ENCODE data around the gene SCYL1. TPM values are rescaled to one million over a fixed set of nuclear protein-coding genes. Genes with fewer than 3 reads are reported as not detected.

SCYL1 gene
- total RNA-seq, 2 donors from 2014 or later, result 62.9 to 67.4 TPM

DNA sequence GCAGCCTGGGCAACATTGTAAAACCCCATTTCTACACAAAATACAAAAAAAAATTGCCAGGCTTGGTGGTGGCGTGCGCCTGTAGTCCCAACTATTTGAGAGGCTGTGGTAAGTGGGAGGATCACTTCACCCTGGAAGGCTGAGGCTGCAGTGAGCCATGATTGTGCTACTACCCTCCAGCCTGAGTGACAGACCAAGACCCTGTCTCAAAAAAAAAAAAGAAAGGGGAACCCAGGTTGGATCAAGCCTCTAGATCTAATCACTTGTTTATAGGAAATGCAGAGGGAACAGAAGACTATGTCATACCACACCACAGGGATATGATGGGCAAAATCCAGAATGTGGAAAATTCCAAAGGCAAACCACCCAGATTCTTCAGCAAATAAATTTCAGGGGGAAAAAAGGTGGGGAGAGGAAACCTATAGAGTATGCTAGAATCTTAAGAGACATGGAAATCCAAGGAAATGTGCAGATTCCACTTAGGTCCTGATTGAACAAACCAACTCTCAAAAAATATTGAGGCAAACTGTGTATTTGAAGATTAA lies 42.5 kb upstream of the SCYL1 start:
- Mint-ChIP-seq H3K36me3 (ENCODE audit: low read depth) (no peaks in the 10 kb centered on the region), H3K27me3 (ENCODE audit: insufficient read depth) (peaks cover 17% of the 10 kb centered on the region), H3K9me3 (no peaks in the 10 kb centered on the region), H3K4me1 (peaks cover 27% of the 10 kb centered on the region), H3K27ac (no peak overlapping the region), H3K4me3 (no peak overlapping the region)
- no peaks in the 10 kb centered on the region for H3K9me3 ChIP-seq (ENCODE audit: control insufficient read depth, low read length)
- H3K36me3 ChIP-seq (ENCODE audit: control insufficient read depth, insufficient read depth, low read length), result no peaks in the 10 kb centered on the region
- H3K27ac ChIP-seq (ENCODE audit: low read depth, low read length), result no peak overlapping the region
- no peak for DNase-seq
- H3K4me3 ChIP-seq (ENCODE audit: low read length), result no peak overlapping the region
- H3K27me3 ChIP-seq (ENCODE audit: control insufficient read depth, insufficient read depth, low read length, poor library complexity, severe bottlenecking), result peaks cover 25% of the 10 kb centered on the region
- no peaks in the 10 kb centered on the region for H3K4me1 ChIP-seq (ENCODE audit: control insufficient read depth, insufficient read depth, low read length)
- H3K9ac ChIP-seq (ENCODE audit: extremely low read depth, low read length, poor library complexity, severe bottlenecking), result no peak overlapping the region
- WGBS, 2 experiments (ENCODE audit: insufficient coverage in 1 of 2, insufficient read length in 1 of 2), result 92 to 100% methylated on average over 2 of the region's 2 CpGs
- TF ChIP-seq, protein P1, sequence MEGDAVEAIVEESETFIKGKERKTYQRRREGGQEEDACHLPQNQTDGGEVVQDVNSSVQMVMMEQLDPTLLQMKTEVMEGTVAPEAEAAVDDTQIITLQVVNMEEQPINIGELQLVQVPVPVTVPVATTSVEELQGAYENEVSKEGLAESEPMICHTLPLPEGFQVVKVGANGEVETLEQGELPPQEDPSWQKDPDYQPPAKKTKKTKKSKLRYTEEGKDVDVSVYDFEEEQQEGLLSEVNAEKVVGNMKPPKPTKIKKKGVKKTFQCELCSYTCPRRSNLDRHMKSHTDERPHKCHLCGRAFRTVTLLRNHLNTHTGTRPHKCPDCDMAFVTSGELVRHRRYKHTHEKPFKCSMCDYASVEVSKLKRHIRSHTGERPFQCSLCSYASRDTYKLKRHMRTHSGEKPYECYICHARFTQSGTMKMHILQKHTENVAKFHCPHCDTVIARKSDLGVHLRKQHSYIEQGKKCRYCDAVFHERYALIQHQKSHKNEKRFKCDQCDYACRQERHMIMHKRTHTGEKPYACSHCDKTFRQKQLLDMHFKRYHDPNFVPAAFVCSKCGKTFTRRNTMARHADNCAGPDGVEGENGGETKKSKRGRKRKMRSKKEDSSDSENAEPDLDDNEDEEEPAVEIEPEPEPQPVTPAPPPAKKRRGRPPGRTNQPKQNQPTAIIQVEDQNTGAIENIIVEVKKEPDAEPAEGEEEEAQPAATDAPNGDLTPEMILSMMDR (conservative IDR thresholded peaks at IDR 0.05), result no peak

DNA sequence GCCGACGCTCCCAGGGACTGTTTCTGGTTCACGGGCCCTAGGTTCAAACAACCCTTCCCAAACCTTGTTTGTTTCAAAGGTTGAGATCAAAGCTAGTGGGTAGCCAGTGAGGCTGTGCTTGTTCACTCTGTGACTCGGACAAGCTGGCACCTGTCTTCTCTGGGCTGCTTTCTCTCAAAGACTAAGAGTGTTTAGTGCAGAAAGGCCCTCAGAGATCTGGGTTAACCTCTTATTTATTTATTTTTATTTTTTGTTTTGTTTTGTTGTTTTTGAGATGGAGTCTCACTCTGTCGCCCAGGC lies 39.0 kb upstream of the SCYL1 start:
- no peaks in the 10 kb centered on the region for H3K9me3 ChIP-seq (ENCODE audit: control insufficient read depth, low read length)
- no peak overlapping the region for H3K4me3 ChIP-seq (ENCODE audit: low read length)
- H3K4me1 Mint-ChIP-seq, result peaks cover 41% of the 10 kb centered on the region
- H3K27me3 ChIP-seq (ENCODE audit: control insufficient read depth, insufficient read depth, low read length, poor library complexity, severe bottlenecking), result peaks cover 25% of the 10 kb centered on the region
- WGBS, 2 experiments (ENCODE audit: insufficient coverage in 1 of 2, insufficient read length in 1 of 2), result 58 to 79% methylated on average over 2 to 5 of the region's 5 CpGs
- peaks cover 17% of the 10 kb centered on the region for H3K27me3 Mint-ChIP-seq (ENCODE audit: insufficient read depth)
- H3K4me3 Mint-ChIP-seq, result no peak overlapping the region
- no peak overlapping the region for H3K9ac ChIP-seq (ENCODE audit: extremely low read depth, low read length, poor library complexity, severe bottlenecking)
- no peaks in the 10 kb centered on the region for H3K36me3 Mint-ChIP-seq (ENCODE audit: low read depth)
- H3K9me3 Mint-ChIP-seq, result no peaks in the 10 kb centered on the region
- peak overlapping the region; percentile 47 for H3K27ac ChIP-seq (ENCODE audit: low read depth, low read length)
- no peak for DNase-seq
- H3K36me3 ChIP-seq (ENCODE audit: control insufficient read depth, insufficient read depth, low read length), result no peaks in the 10 kb centered on the region
- peaks cover 22% of the 10 kb centered on the region for H3K4me1 ChIP-seq (ENCODE audit: control insufficient read depth, insufficient read depth, low read length)
- TF ChIP-seq, protein P1 (conservative IDR thresholded peaks at IDR 0.05), result no peak
- H3K27ac Mint-ChIP-seq, result no peak overlapping the region

DNA sequence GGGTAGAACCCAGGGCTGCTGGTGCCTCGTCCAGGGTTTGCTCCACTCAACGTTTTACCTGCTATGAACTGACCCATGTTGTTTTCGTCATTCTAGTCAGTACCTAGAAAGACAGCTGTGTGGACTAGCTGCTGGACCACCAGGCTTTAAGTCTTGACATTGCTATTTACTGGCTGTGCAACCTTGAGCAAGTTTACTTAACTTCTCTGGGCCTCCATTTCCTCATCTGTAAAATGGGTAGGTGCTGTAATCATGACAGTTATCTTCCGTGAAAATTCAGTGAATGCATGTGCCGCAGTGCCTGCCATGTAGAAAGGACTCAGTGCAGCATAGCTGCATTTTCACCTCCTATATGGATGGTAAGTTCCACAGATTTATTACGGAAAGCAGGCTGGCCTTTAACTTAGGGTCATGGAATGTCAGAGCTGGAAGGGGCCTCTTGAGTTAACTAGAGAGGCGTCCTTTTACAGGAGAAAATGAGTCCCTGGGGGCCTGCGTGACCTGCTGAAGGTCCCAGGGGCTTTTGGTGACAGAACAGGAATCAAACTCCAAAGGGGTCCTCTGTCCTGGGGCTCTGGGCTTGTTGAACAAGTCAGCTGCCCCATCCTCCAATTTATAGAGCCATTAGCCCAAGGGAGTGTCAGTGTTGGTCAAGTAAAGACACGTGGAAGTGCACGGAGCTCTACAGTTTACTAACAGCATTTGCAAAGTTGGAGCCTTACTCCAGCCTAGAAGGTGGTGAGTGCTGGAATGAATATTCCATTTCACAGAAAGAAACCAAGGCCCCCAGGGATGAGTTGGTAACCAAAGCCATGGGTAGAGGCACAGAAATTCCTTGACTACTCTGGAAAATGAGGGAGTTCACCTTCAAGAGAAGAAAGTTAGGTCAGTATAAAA lies 38.1 kb upstream of the SCYL1 start:
- TF ChIP-seq, protein P1 (conservative IDR thresholded peaks at IDR 0.05), result no peak
- Histone ChIP-seq H3K27me3 (ENCODE audit: control insufficient read depth, insufficient read depth, low read length, poor library complexity, severe bottlenecking) (peaks cover 25% of the 10 kb centered on the region), H3K4me1 (ENCODE audit: control insufficient read depth, insufficient read depth, low read length) (peaks cover 28% of the 10 kb centered on the region), H3K36me3 (ENCODE audit: control insufficient read depth, insufficient read depth, low read length) (no peaks in the 10 kb centered on the region), H3K4me3 (ENCODE audit: low read length) (no peak overlapping the region), H3K9me3 (ENCODE audit: control insufficient read depth, low read length) (no peaks in the 10 kb centered on the region), H3K27ac (ENCODE audit: low read depth, low read length) (peak overlapping the region; percentile 94), H3K9ac (ENCODE audit: extremely low read depth, low read length, poor library complexity, severe bottlenecking) (no peak overlapping the region)
- no peak for DNase-seq
- H3K27me3 Mint-ChIP-seq (ENCODE audit: insufficient read depth), result peaks cover 17% of the 10 kb centered on the region
- H3K36me3 Mint-ChIP-seq (ENCODE audit: low read depth), result no peaks in the 10 kb centered on the region
- no peaks in the 10 kb centered on the region for H3K9me3 Mint-ChIP-seq
- peak overlapping the region; percentile 50 for H3K27ac Mint-ChIP-seq
- peaks cover 46% of the 10 kb centered on the region for H3K4me1 Mint-ChIP-seq
- H3K4me3 Mint-ChIP-seq, result no peak overlapping the region
- 75 to 83% methylated on average over 9 to 10 of the region's 10 CpGs for WGBS, 2 experiments (ENCODE audit: insufficient coverage in 1 of 2, insufficient read length in 1 of 2)
